Astrocyte of the spinal cord (primary cell): ENCODE data around the gene PPIA.

Experiments used
- DNase-seq: peaks from one replicate; pipeline ENCODE4 v3.0.0; 2011; ENCODE audit warnings: low read depth, low spot score
- H3K4me3 ChIP-seq: 2 replicates; pipeline ENCODE4 v1.5.1; 2011; ENCODE audit warnings: low read depth, mild to moderate bottlenecking, low read length, moderate library complexity
- in situ Hi-C: cut with HindIII; loops from 2 replicates; pipeline ENCODE4 v1.10.0; 2017; ENCODE audit warnings: low sequenced_read_pairs
- TF ChIP-seq, protein P1 (sequence below): IDR thresholded peaks from 2 replicates; pipeline ENCODE4 v1.5.1; 2012; ENCODE audit warnings: low read depth, mild to moderate bottlenecking, low read length, inconsistent platforms

The PPIA gene

DNA sequence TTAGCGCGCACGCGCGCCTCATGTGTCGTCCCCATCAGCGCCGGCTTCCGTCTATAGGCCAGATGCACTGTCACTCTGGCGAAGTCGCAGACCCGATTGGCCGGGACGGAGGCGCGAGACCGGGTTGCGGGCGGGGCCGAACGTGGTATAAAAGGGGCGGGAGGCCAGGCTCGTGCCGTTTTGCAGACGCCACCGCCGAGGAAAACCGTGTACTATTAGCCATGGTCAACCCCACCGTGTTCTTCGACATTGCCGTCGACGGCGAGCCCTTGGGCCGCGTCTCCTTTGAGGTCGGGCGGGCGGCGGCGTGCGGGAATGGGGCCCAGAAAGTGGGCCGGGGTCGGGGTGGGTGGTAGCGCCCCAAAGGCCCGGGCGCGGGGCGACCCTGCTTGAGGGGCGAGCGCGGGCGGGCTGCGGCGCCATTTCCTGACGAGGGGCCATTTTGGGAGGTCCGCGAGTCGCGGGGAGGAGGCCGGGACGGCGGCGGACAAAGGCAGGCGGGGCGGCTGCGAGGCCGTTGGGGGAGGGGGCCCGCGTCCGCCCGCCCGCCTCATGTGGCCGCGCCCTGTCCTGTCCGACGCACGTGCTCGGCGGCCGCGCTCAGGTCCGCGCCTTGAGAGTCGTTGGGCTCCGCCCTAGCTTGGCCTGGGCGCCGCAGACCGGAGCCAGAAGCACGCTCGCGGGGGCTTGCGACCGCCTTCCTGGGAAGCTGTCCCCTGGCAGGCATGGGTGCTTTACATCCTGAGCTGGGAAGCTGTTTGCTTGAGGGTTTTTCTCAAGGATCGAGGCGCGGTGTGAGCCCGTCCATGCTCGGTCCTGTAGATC, at the start of gene PPIA:
Gene PPIA, plus strand, starts transcription at position 178 of the 825 bp plus-strand sequence. Its CDS starts 44 bp downstream, at position 222.
- TF ChIP-seq, protein P1, sequence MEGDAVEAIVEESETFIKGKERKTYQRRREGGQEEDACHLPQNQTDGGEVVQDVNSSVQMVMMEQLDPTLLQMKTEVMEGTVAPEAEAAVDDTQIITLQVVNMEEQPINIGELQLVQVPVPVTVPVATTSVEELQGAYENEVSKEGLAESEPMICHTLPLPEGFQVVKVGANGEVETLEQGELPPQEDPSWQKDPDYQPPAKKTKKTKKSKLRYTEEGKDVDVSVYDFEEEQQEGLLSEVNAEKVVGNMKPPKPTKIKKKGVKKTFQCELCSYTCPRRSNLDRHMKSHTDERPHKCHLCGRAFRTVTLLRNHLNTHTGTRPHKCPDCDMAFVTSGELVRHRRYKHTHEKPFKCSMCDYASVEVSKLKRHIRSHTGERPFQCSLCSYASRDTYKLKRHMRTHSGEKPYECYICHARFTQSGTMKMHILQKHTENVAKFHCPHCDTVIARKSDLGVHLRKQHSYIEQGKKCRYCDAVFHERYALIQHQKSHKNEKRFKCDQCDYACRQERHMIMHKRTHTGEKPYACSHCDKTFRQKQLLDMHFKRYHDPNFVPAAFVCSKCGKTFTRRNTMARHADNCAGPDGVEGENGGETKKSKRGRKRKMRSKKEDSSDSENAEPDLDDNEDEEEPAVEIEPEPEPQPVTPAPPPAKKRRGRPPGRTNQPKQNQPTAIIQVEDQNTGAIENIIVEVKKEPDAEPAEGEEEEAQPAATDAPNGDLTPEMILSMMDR, result no peak
- DNase-seq, result peak; percentile 98
- peak within 1 kb of the TSS; percentile 98 for H3K4me3 ChIP-seq
- in situ Hi-C loops, result no loop called here

DNA sequence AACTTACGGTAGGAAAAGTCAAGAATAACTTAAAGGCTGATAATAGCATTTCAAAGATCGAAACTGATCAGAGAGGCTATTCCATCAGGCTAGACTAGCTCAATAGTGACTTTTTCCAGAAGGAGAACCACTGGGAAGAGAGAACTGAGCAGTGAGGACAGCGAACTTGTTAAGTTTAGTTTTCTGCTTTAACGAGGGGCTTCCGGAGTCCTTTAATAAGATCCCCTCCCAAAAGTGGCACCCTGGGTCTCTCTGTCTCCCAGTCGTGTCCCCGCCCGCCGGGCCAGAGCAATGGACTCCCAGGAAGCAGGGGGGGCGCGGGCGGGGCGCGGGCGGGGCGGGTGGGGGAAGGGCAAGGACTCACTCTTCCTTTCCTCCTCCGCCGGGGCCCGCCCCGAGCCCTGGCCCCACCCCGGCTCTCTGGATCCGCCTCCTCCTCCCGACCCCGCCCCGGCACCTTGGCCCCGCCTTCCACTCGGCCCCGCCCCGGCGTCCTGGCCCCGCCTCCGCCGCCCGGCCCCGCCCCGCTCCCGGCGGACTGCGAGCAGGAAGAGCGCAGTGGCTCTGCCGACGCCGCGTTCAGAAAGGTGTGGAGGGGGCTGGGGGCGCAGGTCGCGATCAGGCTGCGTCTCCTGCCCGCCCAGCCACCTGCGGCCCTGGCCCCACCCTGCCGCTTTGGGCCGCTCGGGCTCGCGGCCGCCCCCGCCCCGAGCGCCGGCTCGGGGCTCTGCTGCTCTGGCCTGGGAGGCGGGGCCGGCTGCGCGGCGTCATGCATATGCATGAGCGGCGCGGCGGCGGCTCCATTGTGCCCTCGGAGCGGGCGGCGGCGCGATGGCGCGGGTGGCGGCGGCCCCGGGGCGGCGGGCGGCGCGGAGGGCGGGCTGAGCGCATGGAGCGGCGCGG, 48.2 kb upstream of the PPIA start, which contains the start of gene ZMIZ2:
Gene ZMIZ2, plus strand, starts transcription at position 803 of the 903 bp plus-strand sequence. CDS start 7,403 bp downstream, outside the sequence.
- TF ChIP-seq, protein P1, result no peak

DNA sequence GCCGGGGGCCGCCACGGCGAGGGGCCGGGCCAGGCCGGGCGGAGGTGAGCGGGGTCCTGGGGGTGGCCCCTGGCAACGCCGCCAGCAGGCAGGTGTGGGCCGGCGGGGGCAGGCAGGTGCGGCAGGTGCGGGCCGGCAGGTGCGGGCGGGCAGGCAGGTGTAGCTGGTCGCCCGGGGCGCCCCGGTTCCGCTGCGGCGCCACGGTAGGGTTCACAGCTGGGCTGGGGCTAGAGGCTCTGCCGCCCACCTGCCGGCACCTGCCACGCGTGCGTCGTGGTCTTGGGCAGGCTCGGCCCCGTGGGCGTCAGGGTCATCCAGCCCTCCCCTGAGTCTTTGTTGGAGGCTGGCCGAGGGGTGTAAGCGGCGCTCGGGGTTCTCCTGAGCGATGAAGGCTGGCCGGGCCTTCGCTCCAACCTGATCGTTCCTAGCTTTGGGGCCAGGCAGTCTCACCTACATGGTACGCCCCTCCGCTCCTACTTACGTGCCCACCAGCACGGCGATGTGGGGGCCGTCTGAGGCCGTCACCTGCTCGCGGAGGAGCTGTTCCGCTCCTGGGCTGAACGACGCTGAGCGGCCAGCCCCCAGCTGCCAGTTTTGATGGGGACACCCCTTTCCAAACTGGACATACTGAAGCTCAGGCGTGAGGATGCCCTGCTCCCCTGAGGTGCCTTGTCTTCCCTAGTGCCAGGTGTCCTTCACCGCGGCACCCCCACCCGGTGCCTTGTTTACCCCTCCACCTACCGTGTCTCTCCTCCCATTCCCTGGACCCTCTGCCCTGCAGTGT, 47.3 kb upstream of the PPIA start:
- in situ Hi-C loops, result no loop called here
- TF ChIP-seq, protein P1, result no peak
- peak overlapping the region; percentile 79 for H3K4me3 ChIP-seq
- DNase-seq, result no peak

More for the DNA sequence above, 48.2 kb upstream of the PPIA start, which contains the start of gene ZMIZ2:
- H3K4me3 ChIP-seq, result peak within 1 kb of the TSS; percentile 79
- in situ Hi-C loops, result no loop called here
- DNase-seq, result peak; percentile 88

DNA sequence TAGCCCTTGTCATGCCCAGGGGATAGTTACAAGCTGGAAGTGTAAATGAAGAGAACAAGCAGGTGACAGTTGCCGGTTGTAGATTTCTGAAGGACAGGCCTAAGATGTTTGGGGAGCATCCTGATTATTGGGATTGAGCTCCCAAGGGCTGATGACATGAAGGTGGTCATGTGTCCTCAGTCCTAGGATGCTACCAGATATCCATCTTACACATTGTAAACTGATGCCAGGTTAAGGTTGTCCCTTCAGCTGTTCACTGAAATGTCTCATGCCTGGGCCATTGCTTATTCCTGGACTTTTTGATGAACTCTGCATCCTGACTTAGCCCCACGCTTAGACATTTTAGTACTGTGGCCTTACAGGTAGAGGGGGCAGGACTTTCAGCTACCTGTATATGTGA, 46.5 kb upstream of the PPIA start:
- in situ Hi-C loops, result no loop called here
- peak overlapping the region; percentile 79 for H3K4me3 ChIP-seq
- TF ChIP-seq, protein P1, result no peak
- DNase-seq, result no peak

DNA sequence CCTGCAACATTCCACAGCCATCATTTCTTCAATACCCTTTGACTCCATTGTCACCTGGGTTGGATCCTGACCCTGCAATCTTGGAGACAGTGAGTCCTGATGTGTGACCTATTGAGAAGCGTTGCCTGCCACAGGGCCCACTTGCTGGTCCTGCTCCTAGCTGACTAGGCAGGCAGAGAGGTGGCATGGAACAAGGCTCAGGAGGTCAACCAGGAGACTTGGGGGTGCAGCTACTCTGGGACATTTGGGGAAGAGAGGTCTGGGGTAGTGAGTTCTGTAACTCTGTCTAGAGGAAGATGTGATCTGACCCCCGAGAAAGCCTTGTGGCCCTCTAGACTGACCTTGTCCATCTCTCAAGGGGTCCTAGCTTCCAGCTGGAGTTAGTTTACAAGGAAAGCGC, 46.1 kb upstream of the PPIA start:
- TF ChIP-seq, protein P1, result no peak
- DNase-seq, result no peak
- no peak overlapping the region for H3K4me3 ChIP-seq
- in situ Hi-C loops, result no loop called here
